SU-DHL-6 (cell line): ENCODE measurements around the gene DLL4.

Source experiments
- H2AFZ ChIP-seq: fragments of 200-600 bp; sonication (generic); 2 replicates; pipeline ENCODE4 v1.6.1; 2014; ENCODE audit warnings: low read depth, mild to moderate bottlenecking, moderate library complexity, mixed read lengths, antibody characterized with exemption, low read length; ENCODE audit not compliant: severe bottlenecking
- H3F3A ChIP-seq: fragments of 200-600 bp; shearing (Covaris generic); 2 replicates; pipeline ENCODE4 v1.6.0; 2016; ENCODE audit warnings: antibody characterized with exemption, mild to moderate bottlenecking; ENCODE audit not compliant: insufficient read depth
- H3K27ac ChIP-seq: fragments of 200-600 bp; sonication (generic); 2 replicates; pipeline ENCODE4 v1.5.1; 2016; ENCODE audit warnings: low read depth, mild to moderate bottlenecking, low read length, moderate library complexity, mixed read lengths
- H3K27me3 ChIP-seq: fragments of 200-600 bp; sonication (generic), shearing (Covaris generic); 2 replicates; pipeline ENCODE4 v1.6.0; 2014; ENCODE audit warnings: mild to moderate bottlenecking, low read length
- H3K36me3 ChIP-seq: fragments of 200-600 bp; sonication (generic); 2 replicates; pipeline ENCODE4 v1.6.1; 2014; ENCODE audit warnings: mild to moderate bottlenecking, low read length, mixed read lengths
- H3K4me2 ChIP-seq: fragments of 300-600, 200-600 bp; shearing (Covaris generic), sonication (generic); 2 replicates; pipeline ENCODE4 v1.6.0; 2014; ENCODE audit warnings: low read length, low read depth, mild to moderate bottlenecking; ENCODE audit not compliant: poor library complexity, severe bottlenecking
- H3K4me3 ChIP-seq: fragments of 200-600 bp; sonication (generic); 2 replicates; pipeline ENCODE4 v1.5.1; 2014; ENCODE audit warnings: antibody characterized with exemption, low read length, mild to moderate bottlenecking, mixed read lengths; ENCODE audit not compliant: insufficient read depth, poor library complexity, severe bottlenecking
- H3K79me2 ChIP-seq: fragments of 200-600 bp; sonication (generic); 2 replicates; pipeline ENCODE4 v1.6.1; 2014; ENCODE audit warnings: mild to moderate bottlenecking, low read length, moderate library complexity; ENCODE audit not compliant: insufficient read depth
- H3K9ac ChIP-seq: fragments of 200-600 bp; sonication (generic); 2 replicates; pipeline ENCODE4 v1.7.0; 2014; ENCODE audit warnings: mild to moderate bottlenecking, low read length
- H3K9me2 ChIP-seq: fragments of 200-600 bp; sonication (generic); replicated peaks from 2 replicates; pipeline ENCODE4 v1.6.1; 2014; ENCODE audit warnings: low read length; ENCODE audit not compliant: insufficient read depth
- H3K9me3 ChIP-seq: fragments of 200-600 bp; sonication (generic); 2 replicates; pipeline ENCODE4 v1.6.1; 2014; ENCODE audit warnings: low read length, mixed read lengths; ENCODE audit not compliant: insufficient read depth
- H4K20me1 ChIP-seq: fragments of 200-600 bp; sonication (generic); 2 replicates; pipeline ENCODE4 v1.6.1; 2014; ENCODE audit warnings: low read depth, mild to moderate bottlenecking, antibody characterized with exemption, low read length, moderate library complexity, mixed read lengths
- EZH2phosphoT487 ChIP-seq: fragments of 200-600 bp; sonication (generic), shearing (Covaris generic); conservative IDR thresholded peaks from 2 replicates; pipeline ENCODE4 v1.6.1; 2018; ENCODE audit warnings: mild to moderate bottlenecking, antibody characterized with exemption, low read length, moderate library complexity, mixed read lengths
- TF ChIP-seq, protein P1 (sequence below): fragments of 200-600 bp; sonication (generic); IDR thresholded peaks from one replicate; pipeline ENCODE4 v1.5.1; 2017; ENCODE audit warnings: antibody characterized with exemption, mild to moderate bottlenecking, low read length, moderate library complexity; ENCODE audit not compliant: insufficient read depth, poor library complexity, severe bottlenecking

Gene DLL4

DNA sequence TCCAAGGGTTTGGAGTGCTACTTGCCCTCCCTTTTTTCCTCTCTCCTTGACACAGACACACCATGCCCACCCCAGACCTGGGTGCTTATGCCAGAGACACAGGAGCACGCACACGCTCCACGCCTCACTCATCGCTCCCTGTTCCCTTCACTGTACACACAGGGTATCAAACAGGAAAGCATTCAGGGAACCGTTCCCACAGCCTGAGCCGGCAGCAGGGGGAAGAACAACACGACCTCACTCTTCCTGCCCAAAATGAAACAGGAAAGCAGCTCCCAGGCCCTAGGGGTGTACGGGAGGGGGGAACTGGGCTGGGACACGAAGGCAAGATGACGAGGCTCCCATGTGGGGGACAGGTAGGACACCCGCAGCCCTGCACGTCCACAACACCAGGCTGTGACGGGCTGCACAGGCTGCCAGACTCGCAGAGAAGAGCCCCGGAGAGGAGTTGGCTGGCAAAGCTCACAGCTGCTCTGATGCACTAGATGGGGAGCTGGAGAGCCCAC is 11.2 kb downstream of the DLL4 start:
- Histone ChIP-seq H3K9me2 (no peaks in the 10 kb centered on the region), H4K20me1 (no peaks in the 10 kb centered on the region), H3K4me3 (no peak overlapping the region), H3K27ac (no peak overlapping the region), H2AFZ (no peak overlapping the region), H3K9me3 (no peaks in the 10 kb centered on the region), H3K36me3 (no peaks in the 10 kb centered on the region), H3K27me3 (no peaks in the 10 kb centered on the region), H3F3A (no peaks in the 10 kb centered on the region), H3K79me2 (no peaks in the 10 kb centered on the region), H3K4me2 (no peak overlapping the region), H3K9ac (no peak overlapping the region)
- TF ChIP-seq, protein P1, sequence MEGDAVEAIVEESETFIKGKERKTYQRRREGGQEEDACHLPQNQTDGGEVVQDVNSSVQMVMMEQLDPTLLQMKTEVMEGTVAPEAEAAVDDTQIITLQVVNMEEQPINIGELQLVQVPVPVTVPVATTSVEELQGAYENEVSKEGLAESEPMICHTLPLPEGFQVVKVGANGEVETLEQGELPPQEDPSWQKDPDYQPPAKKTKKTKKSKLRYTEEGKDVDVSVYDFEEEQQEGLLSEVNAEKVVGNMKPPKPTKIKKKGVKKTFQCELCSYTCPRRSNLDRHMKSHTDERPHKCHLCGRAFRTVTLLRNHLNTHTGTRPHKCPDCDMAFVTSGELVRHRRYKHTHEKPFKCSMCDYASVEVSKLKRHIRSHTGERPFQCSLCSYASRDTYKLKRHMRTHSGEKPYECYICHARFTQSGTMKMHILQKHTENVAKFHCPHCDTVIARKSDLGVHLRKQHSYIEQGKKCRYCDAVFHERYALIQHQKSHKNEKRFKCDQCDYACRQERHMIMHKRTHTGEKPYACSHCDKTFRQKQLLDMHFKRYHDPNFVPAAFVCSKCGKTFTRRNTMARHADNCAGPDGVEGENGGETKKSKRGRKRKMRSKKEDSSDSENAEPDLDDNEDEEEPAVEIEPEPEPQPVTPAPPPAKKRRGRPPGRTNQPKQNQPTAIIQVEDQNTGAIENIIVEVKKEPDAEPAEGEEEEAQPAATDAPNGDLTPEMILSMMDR: no peak
- TF ChIP-seq EZH2phosphoT487: no peak

DNA sequence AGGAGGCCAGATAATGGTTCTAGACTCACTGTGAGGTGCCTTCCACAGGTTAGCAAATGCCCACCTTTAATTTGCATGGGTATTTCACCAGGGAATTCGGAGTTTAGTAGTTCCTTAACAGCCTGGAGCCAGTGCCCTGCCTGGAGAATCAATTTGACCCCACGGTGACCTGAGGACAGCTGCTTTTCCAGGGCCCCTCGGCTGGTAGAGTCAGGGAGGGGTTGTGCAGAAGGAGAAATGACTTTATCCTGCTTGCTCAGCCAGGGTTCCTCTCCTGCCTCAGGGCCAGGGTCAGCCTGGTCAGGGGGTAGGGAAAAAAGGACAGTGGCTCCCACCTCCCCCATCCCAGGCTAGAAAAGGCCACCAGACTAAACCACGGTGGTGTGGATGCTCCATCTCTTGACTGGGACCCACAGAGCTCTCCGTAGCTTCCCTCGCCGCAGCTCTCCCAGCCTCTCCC is 12.0 kb downstream of the DLL4 start:
- Histone ChIP-seq H4K20me1 (no peaks in the 10 kb centered on the region), H3K9me3 (no peaks in the 10 kb centered on the region), H3K27ac (no peak overlapping the region), H2AFZ (peak overlapping the region; percentile 95), H3K27me3 (no peaks in the 10 kb centered on the region), H3F3A (no peaks in the 10 kb centered on the region), H3K79me2 (no peaks in the 10 kb centered on the region), H3K4me3 (peak overlapping the region; percentile 51), H3K4me2 (peak overlapping the region; percentile 62), H3K9ac (peak overlapping the region; percentile 65), H3K9me2 (no peaks in the 10 kb centered on the region), H3K36me3 (no peaks in the 10 kb centered on the region)
- TF ChIP-seq, protein P1: no peak
- TF ChIP-seq EZH2phosphoT487: no peak

DNA sequence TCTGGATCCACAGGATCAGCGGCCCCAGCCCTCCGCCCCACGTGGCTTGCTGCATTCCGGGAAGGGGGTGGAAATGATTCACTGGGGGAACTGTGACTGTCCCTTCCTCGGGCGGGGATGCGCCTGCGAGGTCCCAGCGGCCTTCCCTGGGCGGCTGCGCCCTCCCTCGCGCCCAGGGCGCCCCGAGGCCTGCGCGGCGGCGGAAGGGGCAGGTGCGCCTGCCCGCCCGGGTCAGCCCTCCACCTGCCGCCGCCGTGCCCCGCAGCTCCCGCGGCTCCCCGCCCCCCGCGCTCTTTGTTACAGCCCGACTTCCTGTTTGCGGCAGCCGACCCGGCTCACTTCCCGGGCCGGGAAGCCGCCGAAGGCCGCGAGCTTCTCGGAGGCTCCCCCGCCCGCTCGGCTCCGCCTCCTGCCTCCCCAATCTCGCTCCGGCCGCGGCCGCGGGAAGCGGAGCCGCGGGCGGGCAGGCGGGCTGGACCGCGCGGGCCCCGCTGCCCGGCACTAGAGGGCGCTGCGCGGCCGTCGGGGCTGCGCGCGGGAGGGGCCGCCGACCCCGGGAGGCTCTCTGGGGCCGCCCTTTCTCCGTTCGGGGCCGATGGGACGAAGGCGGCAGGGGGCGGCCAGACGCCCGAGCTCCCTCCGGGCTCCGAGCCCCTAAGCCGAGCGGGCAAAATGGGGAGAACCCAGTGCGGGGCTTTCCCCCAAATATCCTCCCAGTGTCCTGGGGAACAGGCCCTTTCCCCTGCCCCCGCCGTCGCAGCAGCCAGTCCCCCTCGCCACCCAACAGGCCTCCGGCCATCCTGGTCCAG is 12.6 kb downstream of the DLL4 start:
- H3K9ac ChIP-seq: peak overlapping the region; percentile 65
- H3K79me2 ChIP-seq: no peaks in the 10 kb centered on the region
- no peaks in the 10 kb centered on the region for H3K36me3 ChIP-seq
- no peak overlapping the region for H3K27ac ChIP-seq
- H3K4me2 ChIP-seq: peak overlapping the region; percentile 62
- TF ChIP-seq EZH2phosphoT487: no peak
- TF ChIP-seq, protein P1: no peak
- no peaks in the 10 kb centered on the region for H3F3A ChIP-seq
- no peaks in the 10 kb centered on the region for H3K27me3 ChIP-seq
- no peaks in the 10 kb centered on the region for H3K9me3 ChIP-seq
- no peaks in the 10 kb centered on the region for H3K9me2 ChIP-seq
- no peaks in the 10 kb centered on the region for H4K20me1 ChIP-seq
- peak overlapping the region; percentile 95 for H2AFZ ChIP-seq
- H3K4me3 ChIP-seq: peak overlapping the region; percentile 51
